ENCODE data around the gene RAP1GAP2.
"Not testable (repeated sequence)": the region's sequence is repeated elsewhere in the genome, so short reads cannot be mapped to it uniquely, and the experiment has no call there.

The RAP1GAP2 gene

GRCh38 chr17:2978991-2979390 is 182.8 kb downstream of the RAP1GAP2 start:
- no peak for DNase-seq

- no peak for DNase-seq
Measured at GRCh38 chr17:2980211-2980903, 184.1 kb downstream of the RAP1GAP2 start.

- no peak for DNase-seq
Measured at GRCh38 chr17:2980904-2981246, 184.6 kb downstream of the RAP1GAP2 start.

DNA sequence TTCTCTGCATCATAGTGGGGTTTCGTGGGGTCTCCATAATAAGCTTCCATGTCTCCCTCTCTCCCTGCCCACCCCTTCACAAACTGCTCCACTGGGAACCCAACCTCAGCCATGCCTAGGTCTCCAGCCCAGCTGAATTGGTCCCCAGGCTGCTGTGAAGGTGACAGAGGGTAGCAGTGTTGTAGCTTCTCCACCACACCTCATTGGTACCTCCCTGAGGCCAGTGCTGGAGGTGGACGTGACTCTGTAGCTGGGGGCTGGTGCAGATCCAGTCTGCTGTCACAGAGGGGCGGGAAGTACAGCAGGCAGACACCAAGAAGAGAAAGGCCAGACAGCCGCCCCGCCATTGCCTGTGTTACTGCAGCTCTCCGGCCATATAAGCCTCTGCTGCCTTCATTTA is 185.1 kb downstream of the RAP1GAP2 start:
- DNase-seq = no peak

DNA sequence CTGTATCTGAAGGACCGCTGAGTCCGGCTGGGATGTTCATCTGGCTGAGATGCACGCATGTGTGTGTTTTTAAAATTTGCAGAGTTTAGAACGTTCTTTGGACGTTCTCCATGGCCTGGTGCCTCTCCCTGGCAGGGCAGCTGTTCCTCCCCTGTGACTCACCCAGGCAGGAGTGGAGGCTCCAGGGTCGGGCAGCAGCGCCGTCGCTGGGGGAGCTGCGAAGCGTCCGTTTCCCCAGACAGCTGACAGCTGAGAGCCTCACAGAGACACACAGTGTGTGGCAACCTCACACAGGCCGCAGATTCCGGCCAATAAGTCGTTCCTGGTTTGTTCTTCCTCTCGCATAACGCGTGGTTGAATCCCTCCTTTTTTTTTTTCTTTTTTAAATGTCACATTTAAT is 186.6 kb downstream of the RAP1GAP2 start:
- no peak for DNase-seq

- no peak for DNase-seq
Measured at GRCh38 chr17:2983255-2983654, 187.0 kb downstream of the RAP1GAP2 start.

DNA sequence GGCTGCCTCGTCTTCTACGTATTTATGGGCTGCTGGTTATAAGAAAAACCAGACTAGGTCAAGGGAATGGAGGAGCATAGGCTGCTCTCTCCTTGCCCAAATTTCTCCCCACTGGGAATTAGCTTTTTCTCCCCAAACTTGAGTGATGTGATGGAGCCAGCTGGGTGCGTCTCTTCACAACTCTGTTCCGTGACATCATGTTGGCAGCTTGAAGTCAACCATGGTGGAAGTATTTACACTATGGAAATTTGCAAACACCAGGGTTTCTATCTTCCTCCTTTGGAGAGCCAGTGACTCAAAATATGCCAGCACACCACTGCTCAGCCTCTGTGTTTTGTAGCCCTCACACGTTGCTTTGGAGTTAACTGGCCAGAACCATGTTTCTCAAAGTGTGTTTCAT is 189.1 kb downstream of the RAP1GAP2 start:
- no peak for DNase-seq

- DNase-seq = no peak
Measured at GRCh38 chr17:2986925-2987324, 190.7 kb downstream of the RAP1GAP2 start.

DNA sequence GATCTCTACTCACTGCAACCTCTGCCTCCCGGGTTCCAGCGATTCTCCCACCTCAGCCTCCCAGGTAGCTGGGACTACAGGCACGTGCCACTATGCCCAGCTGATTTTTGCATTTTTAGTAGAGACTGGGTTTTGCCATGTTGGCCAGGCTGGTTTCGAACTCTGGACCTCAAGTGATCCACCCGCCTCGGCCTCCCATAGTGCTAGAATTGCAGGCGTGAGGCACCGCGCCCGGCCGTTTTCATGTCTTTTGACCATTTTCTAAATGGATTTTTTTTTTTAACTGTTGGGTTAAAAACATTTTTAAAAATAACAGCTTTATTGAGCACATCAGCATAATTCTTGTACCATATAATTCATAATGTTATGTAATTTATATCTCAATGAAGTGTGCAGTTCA is 193.2 kb downstream of the RAP1GAP2 start:
- DNase-seq = not testable (repeated sequence)

- no peak for DNase-seq
Measured at GRCh38 chr17:2989855-2990254, 193.6 kb downstream of the RAP1GAP2 start.

DNA sequence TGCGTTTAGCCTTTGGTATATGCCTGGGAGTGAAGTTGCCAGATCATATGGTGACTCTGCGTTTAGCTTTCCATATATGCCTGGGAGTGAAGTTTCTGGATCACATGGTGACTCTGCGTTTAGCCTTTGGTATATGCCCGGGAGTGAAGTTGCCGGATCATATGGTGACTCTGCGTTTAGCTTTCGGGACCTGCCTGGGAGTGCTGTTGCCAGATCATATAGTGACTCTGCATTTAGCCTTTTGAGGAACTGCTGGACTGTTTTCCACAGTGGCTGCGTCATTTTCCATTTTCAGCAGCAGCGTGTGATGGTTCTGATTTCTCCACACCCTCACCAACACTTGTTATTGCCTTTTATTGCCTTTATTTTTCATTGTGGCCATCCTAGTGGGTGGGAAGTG is 194.2 kb downstream of the RAP1GAP2 start:
- DNase-seq = no peak

DNA sequence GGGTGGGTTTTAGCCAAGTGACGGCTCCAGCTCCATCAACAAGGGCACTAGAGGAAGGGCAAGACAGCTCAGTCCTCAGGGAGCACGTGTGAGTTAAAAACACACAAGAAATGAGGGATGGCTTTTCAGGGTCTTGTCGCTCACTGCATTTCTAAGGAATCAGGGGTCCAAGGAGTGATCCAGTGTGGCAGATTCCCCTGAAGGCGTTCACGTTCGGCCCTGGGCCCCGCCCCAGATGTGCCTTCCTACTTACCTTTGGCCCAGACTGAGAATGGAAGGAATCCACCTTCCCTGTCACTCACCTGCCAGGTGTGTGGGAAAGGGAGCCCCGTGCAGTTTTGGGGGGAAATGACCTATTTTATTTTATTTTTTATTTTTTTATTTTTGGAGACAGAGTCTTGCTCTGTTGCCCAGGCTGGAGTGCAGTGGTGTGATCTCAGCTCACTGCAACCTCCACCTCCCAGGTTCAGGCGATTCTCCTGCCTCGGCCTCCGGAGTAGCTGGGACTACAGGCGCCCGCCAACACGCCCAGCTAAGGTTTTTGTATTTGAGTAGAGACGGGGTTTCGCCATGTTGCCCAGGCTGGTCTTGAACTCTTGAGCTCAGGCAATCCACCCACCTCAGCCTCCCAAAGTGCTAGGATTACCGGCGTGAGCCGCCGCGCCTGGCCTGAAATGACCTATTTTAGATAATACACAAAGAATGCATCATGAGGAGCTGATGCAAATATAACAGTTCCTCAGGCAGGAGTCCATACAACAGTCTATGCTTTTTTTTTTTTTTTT is 195.3 kb downstream of the RAP1GAP2 start:
- not testable (repeated sequence) for DNase-seq

DNA sequence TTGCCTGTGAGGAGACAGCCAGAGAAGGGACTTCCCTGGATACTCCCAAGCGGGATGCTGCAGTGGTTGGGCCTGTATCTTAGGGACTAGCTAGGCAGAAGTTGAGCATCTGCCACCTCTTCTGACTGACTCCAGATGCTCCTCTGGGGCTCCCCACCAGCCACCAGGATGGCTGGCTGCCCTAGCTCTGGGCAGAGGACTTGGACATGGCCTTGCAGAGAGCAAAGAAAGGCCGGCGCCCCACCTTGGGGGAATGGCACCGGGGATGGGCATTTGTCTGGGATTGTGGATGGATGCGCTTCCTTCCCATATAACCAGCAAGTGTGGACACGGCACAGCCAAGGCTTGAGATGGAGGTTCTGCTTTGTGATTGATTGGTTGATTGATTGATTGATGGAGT is 198.2 kb downstream of the RAP1GAP2 start:
- DNase-seq = no peak

- no peak for DNase-seq
Measured at GRCh38 chr17:2995377-2995776, 199.1 kb downstream of the RAP1GAP2 start.

DNA sequence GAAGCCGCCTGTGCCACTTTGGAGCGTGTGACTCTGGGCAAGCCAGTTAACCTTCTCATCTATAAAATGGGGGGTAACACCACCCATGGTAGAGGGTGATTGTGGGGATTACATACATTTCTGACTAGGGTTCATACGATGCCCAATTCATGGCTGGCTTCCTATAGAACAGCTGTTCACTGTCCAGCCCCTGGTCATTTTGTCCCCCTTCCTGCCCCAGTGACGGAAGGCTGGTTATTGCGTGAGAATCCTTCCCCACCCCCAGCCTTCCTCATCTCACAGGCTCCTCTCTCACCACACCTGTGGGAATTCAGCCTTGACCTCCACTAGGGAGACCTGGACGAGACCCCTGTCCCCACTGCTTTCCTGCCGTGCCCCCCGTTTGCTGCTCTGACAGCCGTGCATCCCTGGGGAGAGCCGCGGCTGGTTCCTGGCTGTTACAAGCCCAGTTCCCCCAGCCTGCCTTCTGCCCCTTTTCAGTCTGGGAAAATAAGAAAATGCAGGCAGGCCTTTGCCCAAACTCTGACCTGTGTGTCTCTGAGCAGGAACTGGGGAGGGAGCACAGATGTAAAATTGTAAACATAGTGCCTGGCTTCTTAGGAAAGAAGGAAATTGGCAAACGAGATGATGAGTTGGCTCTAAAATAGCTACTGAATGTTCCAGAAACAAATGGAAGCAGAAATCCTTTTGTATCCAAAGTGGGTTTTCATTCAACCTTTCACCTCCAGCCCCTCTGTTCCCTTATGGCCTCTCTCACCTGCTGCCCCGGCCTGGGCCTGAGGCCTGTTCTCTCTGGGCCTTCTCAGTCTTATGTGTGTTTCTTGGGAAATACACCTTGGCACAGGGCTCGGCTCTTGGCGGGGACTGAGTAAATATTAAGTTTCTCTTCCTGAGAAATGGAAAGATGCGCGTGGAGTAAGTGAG is 199.9 kb downstream of the RAP1GAP2 start:
- no peak for DNase-seq

DNA sequence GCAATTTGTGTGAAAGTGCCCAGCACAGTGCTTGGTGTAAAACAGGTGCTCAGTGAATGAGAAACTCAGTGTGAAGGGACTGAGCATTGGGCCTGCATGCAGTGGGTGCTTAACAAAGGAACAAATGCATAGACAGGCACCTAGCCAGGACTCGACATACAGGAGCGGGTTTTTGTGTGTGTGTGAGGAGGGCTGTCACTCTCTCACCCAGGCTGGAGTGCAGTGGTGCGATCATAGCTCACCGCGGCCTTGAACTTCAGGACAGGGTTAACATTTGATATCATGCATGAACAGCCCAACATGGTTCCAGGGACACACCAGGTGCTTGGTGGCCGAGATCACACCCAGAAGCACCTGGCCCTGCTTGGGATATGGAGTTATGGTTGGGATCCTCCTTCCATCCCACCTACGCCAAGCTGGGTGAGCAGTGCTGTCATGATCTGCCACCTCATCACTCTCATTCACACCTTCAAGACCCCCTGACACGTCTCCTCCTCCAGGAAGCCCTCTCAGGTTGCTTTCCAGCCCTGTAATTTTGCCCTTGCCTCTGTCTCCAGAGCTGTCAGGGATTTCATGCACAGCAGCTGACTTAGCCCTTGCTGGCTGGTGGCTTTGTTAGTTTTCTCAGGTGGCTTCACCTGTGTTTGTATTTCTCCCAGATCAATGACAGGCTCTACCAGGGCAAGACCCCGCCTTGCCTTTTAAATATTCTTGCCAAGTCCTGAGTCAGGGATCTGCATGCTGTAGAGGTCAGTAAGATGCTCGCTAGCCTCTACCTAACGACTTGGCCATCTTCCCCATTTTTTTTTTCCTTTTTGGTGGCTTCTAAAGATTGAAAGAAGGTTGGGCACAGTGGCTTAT is 200.8 kb downstream of the RAP1GAP2 start:
- DNase-seq = no peak

DNA sequence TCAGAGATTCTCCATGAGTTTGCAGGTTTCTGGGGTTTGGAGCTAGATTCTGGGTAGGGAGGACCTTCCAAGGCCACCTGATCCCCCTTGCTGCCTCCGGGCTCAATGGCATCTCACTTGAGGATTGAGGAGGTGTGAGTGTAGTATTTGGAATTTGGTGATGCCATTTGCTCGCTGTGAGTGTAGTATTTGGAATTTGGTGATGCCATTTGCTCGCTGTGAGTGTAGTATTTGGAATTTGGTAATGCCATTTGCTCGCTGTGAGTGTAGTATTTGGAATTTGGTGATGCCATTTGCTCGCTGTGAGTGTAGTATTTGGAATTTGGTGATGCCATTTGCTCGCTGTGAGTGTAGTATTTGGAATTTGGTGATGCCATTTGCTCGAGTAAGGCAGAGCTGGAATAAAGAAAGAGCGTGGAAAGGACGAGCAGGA is 202.2 kb downstream of the RAP1GAP2 start:
- not testable (repeated sequence) for DNase-seq

GRCh38 chr17:3002538-3003295 is 206.5 kb downstream of the RAP1GAP2 start:
- no peak for DNase-seq

DNA sequence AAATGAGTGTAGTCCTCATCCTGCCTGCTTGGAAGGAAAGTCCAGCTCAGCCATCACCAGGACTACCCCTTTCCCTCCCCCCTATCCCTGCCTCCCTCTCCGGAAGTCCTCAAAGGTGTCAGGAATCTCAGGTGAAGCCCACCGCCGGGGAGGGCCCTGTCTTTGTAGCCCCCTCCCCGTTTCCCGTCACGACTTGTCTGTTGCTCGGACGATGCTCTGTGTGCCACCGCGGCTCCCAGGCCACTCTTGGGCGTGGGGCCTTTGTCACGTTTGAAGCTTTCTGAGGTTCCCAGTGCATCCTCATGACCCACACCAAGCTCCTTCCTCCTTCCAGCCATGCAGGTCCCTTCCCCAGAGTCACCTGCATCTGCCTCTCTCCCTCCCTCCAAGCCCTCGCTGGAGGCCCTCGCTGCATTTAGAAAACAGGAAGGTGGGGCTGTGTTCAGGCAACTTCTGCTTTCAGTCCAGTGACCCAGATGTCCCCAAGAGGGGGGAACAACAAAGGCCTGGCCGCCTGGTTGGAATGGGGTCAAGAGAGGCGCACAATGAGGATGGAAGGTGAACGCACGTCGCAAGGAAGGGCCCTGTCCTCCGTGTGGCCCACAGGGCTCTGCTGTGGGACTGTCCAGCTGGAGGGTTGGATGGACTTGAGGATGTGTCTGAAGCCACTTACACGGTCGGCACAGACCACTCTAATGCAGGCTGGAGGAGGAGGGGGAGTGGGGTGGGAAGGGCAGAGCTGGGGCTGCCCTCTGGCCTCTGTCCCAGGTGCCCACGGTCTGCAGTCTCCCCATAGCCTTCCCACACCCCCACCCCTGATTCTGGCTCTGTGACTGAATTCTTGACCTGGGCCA is 207.3 kb downstream of the RAP1GAP2 start:
- no peak for DNase-seq

- no peak for DNase-seq
Measured at GRCh38 chr17:3004150-3004801, 208.0 kb downstream of the RAP1GAP2 start.
